NCI-H82 treated with DMSO at 0.1 percent for 48 hours (cell line): ENCODE data around the gene AQP1.

Experiments used
- DNase-seq: peaks from one replicate; lab custom pipeline; 2025; ENCODE audit not compliant: unreplicated experiment; lab: John Stamatoyannopoulos, UW

Gene AQP1

DNA sequence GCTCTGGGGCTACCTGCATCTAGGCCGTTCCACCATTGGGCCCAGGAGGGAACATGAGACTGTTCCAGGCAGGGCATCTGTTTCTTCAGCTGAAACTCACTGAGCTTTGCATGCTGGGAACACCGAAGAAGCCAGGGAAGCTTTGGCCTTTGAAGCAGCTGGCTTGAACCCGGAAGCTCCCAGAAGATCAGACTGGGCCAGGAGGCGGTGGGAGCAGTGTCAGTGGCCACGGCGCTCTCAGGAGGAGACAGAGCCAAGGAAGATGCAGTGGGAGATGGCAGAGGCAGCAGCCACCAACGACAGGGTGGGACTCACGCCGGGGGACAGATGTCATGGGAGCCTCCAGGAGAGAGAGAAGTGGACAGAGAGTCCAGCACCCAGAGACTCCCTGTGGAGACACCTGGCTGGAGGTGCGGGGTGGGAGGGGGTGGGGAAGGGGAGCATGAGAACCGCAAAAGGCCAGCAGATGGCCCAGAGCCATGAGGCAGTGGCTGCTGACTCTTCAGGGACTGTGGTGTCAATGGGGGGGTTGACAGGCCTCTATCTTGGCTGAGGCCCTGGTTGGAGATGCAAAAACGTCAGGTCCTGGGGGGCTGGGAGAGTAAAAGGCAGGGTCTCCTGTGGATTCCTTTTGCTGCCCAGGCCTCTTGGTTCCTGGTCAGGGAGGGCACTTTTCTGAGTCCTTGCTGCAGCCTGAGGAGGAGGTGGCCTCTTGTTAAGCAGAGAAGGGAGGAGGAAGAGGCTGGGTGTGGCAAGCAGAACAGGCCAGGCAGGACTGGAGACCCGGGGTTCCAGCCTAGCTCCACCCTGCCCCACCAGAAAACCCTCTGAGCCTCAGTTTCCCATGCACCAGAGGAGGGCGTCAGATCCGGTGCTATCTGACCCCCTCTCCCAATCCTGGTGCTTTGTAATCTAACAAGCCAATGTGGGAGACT lies 6.3 kb upstream of the AQP1 start:
- no peak for DNase-seq

DNA sequence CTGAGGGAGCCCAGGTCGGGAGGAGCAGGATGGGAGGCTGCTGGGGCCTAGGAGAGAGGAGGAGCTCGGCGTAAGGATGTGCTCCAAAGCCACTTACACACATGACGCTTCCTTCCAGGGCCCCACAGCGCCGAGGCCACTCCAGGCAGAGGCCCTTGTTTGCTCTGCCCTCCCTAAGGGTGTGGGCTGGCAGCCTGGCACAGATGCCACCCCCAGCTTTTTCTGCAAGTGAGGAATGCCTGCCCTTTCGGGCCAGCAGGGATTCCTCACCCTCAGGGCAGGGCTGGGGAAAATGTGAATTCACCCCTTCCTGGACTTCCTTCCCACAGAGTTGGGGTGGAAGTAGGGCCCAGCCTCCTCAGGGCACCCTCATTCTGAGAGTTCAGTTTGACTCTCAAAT lies 5.6 kb upstream of the AQP1 start:
- DNase-seq = no peak

DNA sequence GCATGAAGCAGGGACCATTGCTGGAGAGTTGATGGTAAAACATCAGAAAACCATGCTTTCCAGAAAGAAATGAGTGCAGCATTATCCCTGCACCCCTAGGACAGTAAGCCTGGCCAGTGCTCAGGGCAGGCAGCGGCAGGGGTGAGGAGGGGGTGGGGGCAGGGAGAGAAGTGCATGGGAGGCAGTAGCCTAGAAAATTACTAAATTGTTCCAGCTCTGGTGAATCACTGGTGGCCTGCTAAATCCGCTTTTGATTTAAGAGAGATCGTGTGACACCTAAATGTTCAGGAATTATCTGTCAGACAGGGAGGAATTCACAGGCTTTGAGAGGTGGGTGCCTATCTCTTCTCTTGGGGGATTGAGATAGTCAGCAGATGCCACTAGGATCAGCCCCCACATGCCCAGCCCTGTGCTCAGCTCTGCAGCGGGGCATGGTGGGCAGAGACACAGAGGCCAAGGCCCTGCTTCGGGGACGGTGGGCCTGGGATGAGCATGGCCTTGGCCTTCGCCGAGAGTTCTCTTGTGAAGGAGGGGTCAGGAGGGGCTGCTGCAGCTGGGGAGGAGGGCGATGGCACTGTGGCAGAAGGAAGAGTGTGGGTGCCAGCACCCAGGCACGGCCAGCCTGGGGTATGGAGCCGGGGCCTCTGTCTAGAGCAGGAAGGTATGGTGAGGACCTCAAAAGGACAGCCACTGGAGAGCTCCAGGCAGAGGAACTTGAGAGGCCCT lies 5.0 kb upstream of the AQP1 start:
- peak; percentile 15 for DNase-seq

DNA sequence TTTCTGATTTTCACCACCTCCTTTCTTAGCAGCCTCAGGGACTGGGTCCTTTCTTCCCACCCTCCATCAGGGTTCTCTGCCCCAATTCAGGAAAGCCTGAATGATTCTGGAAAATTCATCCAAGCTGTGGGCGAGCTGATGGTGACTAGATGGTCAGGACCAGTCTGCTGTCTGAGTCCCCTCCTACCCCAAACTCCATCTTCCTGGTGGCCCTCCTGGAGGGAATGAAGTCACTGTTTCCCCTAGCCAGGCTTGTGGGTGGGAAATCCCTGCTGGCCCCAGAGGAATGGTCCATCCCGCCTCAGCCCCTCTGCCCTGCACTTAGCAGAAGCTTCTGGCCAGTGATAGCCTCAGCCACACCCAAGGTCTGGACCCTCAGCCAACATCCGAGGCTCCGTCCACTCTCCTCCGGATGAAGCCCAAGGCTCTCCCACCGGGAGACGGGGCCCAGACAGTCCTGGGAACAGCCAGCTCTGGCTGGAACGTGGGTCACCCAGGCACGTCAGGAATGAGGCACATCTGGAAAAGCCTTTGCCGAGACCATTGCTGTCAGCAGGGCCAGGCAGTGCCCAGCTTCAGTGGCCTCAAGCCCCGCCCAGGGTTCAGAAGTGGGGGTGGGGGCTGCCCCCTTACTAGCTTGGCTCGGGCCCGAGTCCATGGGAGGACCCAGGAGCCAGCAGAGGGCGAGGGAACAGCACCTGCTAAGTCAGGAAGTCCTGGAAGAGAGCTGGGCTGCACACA lies 4.0 kb upstream of the AQP1 start:
- no peak for DNase-seq

DNA sequence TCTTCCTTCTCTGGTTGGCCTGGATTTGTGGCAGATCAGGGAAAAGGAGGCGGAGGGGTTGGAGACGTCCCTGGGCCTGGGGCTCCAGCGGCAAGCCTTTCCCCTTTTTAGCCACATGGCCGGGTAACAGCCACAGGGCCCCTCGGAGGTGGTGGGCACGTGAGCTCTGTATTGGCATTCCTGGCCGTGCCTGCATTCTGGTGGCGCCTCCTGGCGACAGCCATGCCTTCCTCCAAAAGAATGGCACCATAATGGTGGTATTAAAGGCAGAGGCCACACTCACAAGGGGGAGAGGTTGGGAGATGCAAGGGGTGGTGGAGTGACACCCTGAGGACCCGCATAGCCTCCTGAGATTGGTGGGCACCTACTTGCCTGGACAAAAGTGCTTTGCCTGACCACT lies 3.0 kb upstream of the AQP1 start:
- no peak for DNase-seq

DNA sequence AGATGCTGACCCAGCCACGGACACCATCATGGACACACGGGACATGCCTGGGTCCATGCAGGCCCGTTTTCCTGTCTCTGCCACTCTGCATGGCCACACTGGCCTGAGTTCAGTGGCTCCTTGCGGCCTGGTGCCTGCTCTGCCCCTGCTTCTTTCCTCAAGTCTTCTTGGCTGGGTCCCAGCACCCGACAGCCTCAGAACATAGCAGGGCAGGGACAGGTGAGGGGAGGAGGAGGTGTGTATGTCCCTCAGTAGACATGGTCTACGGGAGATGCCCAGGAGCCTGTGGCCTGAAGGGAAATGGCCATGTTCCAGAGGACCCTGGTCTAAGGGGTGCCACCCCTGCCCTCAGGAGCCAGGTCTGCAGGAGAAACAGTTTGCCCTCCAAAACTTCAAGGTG lies 2.2 kb upstream of the AQP1 start:
- no peak for DNase-seq

DNA sequence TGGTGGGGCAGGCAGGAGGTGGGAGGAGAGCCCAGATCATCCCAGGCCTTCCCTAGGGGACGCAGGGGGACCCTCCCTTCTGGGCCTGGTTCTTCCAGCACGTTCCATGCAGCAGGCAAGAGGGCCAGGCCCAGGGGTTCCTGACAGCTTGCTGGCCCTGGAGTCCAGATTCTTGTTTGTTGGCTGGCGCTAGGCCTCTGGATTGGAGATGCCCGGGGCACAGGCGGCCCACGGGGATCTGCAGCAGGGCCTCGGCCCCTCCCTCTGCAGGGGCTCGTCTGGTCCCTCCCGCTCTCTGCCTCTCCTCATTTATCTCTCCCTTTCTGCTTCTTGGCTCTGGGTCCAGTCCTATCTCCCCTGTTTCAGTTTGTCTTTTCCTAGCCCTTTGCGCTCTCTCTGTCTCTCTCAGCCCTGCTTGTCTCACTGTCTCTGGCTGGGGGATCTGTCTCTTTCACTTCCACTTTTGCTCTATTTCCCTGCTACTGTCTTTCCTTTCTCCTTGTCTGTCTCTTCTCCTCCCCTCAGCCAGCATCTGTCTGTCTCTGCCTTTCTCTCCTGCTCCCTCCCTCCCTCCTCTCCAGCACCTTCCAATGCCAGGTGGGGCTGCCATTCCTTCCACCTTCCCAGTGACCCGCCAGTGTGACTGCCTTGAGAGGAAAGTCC lies 1.1 kb upstream of the AQP1 start:
- DNase-seq = no peak

DNA sequence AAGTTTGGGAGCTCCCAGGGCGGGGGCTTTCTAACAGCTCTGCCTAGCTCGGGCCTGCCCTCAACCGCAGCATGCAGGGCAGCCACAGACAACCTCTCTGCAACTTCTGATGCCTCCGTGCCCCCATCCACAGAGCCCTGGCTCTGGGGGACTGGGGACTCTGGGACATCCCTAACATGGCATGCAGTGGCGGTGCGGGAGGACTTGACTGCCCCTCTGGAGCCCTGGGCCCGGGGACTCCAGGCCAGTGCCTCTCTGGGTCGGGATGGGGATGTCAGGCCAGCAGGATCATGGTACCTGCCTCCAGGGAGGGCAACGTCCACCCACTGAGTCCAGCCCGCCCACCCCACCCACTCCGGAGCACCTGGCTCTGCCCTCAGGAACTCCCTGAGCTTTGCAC lies 520 bp upstream of the AQP1 start:
- no peak for DNase-seq

DNA sequence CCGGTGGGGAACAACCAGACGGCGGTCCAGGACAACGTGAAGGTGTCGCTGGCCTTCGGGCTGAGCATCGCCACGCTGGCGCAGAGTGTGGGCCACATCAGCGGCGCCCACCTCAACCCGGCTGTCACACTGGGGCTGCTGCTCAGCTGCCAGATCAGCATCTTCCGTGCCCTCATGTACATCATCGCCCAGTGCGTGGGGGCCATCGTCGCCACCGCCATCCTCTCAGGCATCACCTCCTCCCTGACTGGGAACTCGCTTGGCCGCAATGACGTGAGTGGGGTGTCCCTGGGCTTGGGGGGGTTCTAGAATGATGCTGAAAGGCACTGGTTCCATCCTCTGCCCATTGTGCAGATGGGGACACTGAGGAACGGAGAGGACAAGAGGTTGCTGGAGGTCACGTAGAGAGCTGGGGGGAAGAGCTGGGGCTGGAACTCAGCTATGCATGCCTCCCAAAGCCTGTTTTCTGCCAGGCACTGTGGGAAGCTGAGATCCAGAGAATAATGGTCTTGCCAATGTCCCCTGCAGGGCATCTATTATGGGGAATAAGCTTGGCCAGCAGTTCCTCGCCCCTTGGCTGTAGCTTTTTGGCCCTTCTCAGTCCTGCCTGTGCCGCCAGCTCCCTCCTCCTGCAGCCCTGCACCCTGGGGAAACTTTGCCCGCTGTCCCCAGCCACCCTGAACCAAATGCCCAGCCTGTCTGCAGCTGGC lies 523 bp downstream of the AQP1 start:
- DNase-seq = no peak

DNA sequence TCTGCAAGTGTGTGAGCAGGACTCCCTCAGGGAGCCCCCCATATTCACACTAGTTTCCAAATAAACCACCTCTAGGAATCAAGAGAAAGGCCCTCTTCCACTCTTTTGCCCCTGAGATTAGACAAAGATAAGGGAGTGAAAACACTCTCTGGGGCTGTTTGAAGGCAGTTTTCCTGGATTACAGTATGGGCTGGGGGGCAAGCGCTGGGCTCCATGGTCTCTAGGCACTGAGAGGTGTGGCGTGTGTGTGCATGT lies 1.0 kb downstream of the AQP1 start:
- DNase-seq = no peak

DNA sequence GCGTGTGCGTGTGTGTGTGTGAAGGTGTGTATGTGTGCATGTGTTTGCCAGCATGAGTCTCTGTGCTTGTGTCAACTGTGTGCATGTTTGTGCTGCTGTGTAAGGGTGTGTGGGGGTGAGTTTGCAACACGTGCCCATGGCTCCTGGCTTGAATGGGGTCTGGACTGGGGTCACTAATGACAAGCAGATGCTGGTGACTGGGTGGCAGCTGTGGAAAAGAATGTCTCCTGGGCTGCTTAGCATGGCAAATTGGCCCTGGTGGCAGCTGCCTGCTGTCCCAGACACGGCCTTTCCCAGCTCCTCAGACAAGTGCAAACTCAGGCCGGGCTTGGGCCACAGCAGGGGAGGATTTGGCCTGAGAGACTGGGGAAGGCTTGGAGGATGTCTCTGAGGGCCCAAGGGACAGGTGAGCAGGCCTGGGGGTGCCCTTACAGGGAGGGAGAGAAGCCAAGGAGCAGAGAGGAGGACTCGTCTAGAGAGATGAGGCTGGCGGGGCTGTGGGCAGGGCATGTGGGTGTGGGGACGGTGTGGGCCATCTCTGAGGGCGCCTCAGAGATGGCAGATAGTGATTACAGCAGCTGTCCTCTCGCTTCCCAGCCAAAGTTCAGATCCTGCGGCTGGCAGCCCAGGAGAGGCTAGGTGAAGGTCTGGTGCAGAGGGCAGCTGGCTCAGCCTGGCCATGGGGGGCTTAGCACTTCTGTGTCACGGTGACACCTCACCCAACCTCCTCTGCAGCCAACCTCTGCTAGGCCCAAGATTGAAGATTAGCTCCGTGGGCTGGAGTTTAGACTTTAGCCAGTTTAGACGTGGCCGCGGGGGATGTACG lies 1.5 kb downstream of the AQP1 start:
- DNase-seq = no peak

DNA sequence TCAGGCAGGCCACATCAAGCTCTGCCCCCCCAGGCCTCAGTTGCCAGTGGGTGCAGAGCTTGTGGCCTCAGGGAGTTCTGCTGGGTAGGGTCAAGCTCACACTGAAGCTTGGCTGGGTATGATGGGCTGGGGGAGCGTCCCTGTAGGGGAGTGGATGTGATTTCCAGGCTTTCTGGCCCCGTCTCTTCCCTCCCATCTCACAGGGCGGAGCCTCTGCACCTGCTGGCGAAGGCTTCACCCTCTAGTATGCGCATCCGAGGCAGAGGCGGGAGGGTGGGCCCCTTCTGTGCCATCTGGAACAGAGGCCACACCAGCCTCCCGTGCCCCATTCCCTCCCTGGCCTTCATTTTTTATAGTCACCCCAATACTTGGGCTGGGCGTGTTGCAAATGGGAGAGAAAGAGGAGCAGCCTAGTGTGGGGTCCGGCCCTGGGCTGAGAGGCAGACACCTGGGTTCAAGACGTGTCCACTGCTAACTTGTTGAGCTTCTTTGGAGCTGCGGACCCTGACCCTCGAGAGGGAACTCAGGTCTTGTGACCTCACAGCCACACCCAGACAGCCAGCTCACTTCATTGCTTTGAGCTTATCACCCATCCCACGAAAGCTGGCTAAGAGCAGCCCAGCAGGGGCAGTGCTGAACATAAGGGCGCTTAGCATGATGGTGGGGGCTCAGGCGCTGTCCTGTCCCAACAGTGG lies 2.3 kb downstream of the AQP1 start:
- DNase-seq = no peak

DNA sequence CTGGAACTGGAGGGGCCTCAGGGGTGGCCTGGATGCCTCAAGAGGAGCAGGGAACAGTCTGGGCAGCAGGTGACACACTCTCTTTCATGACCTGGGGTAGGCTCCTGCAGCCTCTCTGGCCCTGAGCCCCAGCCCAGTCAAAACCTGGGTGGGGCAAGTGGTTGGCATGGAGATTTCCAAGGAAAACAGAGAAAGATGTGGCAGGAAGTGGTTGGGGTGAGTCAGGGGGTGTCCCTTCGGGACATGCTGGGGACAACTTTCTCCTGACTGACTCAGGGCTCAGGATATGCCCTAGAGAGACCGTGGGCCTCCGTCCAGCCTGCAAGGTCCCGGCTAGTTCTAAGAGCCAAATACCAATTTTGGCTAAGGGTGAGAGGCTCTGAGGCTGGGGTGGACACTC lies 2.9 kb downstream of the AQP1 start:
- no peak for DNase-seq

DNA sequence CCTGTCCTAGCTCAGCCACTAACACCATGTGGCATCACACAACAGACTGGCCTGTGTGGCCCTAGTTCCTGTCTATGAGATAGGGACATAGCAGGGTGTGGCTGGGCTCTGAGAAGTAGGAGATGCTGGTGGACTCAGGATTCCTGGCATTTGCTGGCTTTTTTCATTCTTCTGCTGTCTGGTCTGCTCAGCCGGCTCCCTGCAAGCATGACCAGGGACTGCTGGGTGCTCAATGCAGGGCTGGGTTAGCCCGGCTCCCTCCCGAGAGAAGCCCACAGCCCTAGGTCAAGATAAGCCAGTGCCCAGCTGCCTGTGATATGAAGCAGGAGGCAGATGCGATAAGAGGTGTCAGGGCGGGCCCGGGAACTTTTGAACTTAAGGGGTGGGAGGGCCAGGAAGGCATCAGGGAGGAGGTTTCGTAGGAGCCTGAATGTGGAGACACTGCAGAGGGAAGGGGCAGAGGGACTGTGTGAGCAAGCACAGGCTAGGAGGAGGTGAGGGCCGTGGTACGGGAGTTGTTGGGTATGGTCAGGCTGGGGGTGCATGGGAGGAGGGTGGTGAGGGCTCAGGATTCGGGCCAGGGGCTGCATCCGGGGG lies 3.5 kb downstream of the AQP1 start:
- DNase-seq = no peak

DNA sequence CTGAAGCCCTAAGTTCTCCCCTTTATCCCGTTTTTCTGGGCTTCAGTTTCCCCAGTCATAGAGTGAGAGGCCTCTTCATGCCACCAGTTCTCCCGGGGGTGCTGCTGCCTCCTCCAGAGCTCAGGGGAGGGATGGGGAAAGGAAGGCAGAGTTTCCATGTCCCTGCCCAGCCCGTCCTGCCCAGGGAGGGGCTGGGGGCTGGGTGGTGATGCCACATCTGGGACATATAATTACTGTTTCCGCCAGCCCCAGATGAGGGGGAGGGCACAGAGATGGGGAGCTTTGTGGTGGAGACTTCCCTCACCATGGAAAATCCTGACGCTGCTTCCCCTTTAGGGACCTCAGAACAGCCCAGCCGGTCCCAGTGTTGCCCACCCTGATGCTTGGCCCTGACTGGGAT lies 4.1 kb downstream of the AQP1 start:
- DNase-seq = no peak

DNA sequence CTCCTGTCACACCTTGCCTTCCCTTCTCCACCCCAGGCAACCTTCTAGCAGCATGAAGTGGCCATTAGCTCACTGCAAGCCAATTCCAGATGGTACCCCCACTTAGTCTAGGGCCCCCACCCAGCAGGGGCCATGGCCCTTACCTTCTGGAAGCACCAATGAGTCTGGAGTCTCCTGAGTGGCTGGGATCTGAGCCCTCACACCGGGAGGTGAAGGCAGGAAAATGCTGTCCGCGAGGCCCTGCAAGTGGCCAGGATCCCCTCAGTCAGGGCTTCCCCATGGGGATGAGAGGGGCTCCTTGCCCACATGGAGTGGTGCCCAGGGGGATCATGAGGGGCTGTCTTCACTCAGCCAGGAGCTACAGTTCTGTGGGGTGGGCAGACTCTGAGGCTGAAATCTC lies 4.6 kb downstream of the AQP1 start:
- no peak for DNase-seq

DNA sequence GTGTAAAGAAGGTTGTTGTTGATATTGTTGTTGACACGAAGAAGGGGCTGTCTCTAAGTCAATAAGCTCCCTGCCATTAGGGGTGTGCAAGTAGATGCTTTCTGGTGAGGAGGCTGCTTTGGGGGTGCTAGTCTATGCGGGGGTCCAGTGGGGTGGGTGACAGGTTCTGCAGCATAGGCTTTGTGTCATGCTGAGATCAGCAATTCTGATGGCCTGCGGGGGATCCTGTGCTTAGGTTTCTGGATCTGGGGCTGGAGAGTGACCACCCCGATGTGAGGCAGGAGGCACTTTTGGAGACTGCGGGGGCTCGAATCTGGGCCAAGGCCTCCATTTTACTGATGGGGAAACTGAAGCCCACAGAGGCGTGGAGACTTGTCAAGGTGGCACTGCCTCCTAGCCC lies 5.1 kb downstream of the AQP1 start:
- DNase-seq = no peak

DNA sequence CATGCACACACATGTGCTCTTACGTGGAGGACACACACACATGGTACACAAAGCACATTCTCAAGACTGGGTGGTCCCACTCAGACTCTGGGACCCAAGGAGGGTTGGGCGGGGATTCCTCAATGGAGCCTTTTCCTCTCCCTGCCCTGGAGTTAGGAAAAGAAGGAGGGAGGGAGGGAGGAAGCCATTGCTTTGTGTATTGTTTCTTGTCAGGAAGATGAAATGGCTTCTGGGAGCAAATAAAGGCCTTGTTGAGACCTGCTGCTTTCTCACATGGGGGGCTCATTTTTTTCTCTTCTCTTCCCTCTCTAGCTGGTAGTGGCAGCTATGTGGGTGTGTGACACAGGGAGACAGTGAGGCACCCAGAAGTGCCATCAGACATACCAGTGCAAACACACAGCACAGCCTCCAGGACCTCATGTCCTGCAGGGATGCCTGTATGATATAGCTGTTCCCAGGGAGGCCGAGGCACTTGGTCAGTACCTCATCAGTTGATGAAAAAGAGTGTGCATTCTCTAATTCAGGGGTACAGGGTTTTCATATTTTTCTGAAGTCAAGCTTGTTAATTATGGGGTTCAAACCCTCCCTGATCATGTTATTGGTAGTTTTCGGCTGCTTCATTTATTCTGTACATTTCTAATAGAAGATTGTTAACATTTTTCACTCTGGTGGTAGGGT lies 5.7 kb downstream of the AQP1 start:
- DNase-seq = no peak

DNA sequence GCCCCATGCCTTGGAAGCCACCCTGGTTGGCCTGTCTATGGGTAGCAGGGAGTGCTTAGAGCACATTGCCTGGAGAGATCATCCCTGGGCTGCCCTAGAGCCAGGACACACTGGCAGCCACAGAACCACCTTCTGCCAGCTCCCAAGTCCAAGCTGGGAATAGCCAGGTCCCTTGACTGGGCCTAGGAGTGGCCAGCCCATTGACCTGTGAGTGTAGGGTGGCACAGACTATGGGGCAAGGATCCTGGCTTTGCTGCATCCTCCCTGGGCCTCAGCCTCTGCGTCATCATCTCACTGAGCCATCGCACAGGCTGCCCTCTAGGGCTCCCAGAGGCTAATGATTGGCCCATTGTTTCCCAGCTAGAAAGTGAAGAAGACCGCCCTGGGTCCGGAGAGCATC lies 7.0 kb downstream of the AQP1 start:
- no peak for DNase-seq
